Calu3 (cell line): Measurements from ENCODE around the gene PFDN6. TPM values are rescaled to one million over a fixed set of nuclear protein-coding genes. Genes with fewer than 3 reads are reported as not detected.
"Not testable (repeated sequence)": the region's sequence is repeated elsewhere in the genome, so short reads cannot be mapped to it uniquely, and the experiment has no call there.

Experiments
- BruUV-seq: library from RNA; stranded (reverse); fragments of 400-500 nt; replicated peaks from 2 replicates; lab custom pipeline; 2021; lab: Mats Ljungman, UMichigan
- CTCF ChIA-PET: fragments of 300-600 bp; sonication (Branson Sonifier 250); formaldehyde crosslinking; loops from one replicate; lab custom pipeline; 2022; ENCODE audit warnings: antibody characterized with exemption; lab: Charles Lee
- DNase-seq: peaks from one replicate; pipeline ENCODE4 v3.0.0; 2022
- H3K27ac Mint-ChIP-seq: one replicate; pipeline ENCODE4 v1.8.0; 2022; ENCODE audit warnings: mixed read lengths; ENCODE audit not compliant: unreplicated experiment
- H3K27me3 Mint-ChIP-seq: one replicate; pipeline ENCODE4 v1.8.0; 2022; ENCODE audit warnings: mixed read lengths; ENCODE audit not compliant: unreplicated experiment
- H3K36me3 Mint-ChIP-seq: one replicate; pipeline ENCODE4 v1.8.0; 2022; ENCODE audit warnings: mild to moderate bottlenecking, moderate library complexity, mixed read lengths; ENCODE audit not compliant: insufficient read depth, unreplicated experiment
- H3K4me1 Mint-ChIP-seq: one replicate; pipeline ENCODE4 v1.8.0; 2022; ENCODE audit warnings: mild to moderate bottlenecking, low read depth, mixed read lengths; ENCODE audit not compliant: unreplicated experiment
- H3K4me3 Mint-ChIP-seq: one replicate; pipeline ENCODE4 v1.8.0; 2022; ENCODE audit warnings: mild to moderate bottlenecking, low read depth, moderate library complexity, mixed read lengths; ENCODE audit not compliant: unreplicated experiment
- H3K9me3 Mint-ChIP-seq: one replicate; pipeline ENCODE4 v1.8.0; 2022; ENCODE audit warnings: low read depth, mixed read lengths; ENCODE audit not compliant: unreplicated experiment
- CTCF ChIP-seq: fragments of 200-600 bp; IDR thresholded peaks from one replicate; pipeline ENCODE4 v1.8.0; 2022; ENCODE audit warnings: antibody characterized with exemption; ENCODE audit not compliant: unreplicated experiment
- intact Hi-C: fragments of 100-400 bp; cut with micrococcal nuclease; formaldehyde crosslinking; loops from one replicate; pipeline ENCODE4 v1.10.0; 2022; ENCODE audit not compliant: unreplicated experiment
- total RNA-seq: library from RNA; stranded (reverse); gene quantifications from 2 replicates; pipeline ENCODE4 v1.2.3, GENCODE V29; 2022

PFDN6 gene
- total RNA-seq, 1 experiment from 2014 or later, result 141 TPM

GRCh38 chr6:33254591-33254990, 34.8 kb upstream of the PFDN6 start:
- intact Hi-C loops, result no loop called here
- CTCF ChIA-PET, result interaction anchor here (0.6 kb wide), 1 partner anchor 23 kb away, joined by 10 read pairs; no protein-coding TSS in a partner anchor
- no peak overlapping the region for H3K4me3 Mint-ChIP-seq
- DNase-seq, result no peak
- no peak for TF ChIP-seq CTCF
- H3K9me3 Mint-ChIP-seq, result no peaks in the 10 kb centered on the region
- peaks cover 12% of the 10 kb centered on the region for H3K4me1 Mint-ChIP-seq
- no peaks in the 10 kb centered on the region for H3K27me3 Mint-ChIP-seq
- H3K27ac Mint-ChIP-seq, result no peak overlapping the region
- BruUV-seq, result no TSS peak
- peaks cover 48% of the 10 kb centered on the region for H3K36me3 Mint-ChIP-seq

DNA sequence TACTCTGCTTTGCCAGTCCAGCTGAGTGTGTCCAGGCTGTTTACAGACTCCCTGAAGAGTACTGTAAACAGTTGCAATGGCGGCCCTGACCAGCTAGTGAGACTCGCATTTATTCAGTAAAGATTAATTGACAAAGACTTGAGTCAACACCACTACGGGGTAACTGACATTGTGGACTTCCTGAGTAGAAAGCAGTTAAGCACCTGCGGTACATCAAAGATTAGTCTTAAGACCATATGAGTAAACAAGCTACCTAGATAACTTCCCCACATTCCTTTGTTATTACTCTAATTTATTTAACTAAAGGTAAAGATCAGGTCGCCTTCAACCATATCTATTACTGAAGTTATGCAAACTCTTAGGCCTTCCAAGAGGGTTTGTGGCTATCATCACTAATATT, 30.4 kb upstream of the PFDN6 start:
- intact Hi-C loops, result no loop called here
- Mint-ChIP-seq H3K36me3 (peaks cover 40% of the 10 kb centered on the region), H3K27ac (no peak overlapping the region)

DNA sequence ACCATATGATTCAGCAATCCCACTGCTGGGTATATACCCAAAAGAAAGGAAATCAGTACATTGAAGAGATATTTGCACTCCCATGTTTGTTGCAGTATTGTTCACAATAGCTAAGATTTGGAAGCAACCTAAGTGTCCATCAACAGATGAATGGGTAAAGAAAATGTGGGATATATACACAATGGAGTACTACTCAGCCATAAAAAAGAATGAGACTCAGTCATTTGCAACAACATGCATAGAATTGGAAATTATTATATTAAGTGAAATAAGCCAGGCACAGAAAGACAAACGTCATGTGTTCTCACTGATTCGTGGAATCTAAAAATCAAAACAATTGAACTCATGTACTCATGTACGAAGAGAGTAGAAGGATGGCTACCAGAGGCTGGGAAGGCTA, 26.9 kb upstream of the PFDN6 start:
- BruUV-seq, result not testable (repeated sequence)

More for the DNA sequence above, 30.4 kb upstream of the PFDN6 start:
- DNase-seq, result no peak
- peaks cover 10% of the 10 kb centered on the region for H3K4me1 Mint-ChIP-seq
- H3K27me3 Mint-ChIP-seq, result no peaks in the 10 kb centered on the region
- no peak overlapping the region for H3K4me3 Mint-ChIP-seq
- H3K9me3 Mint-ChIP-seq, result no peaks in the 10 kb centered on the region
- BruUV-seq, result no TSS peak
- CTCF ChIA-PET, result no interaction called here
- TF ChIP-seq CTCF, result no peak

GRCh38 chr6:33264015-33264414, 25.4 kb upstream of the PFDN6 start:
- TF ChIP-seq CTCF, result no peak
- Mint-ChIP-seq H3K36me3 (peaks cover 55% of the 10 kb centered on the region), H3K27me3 (no peaks in the 10 kb centered on the region), H3K4me3 (no peak overlapping the region), H3K9me3 (no peaks in the 10 kb centered on the region), H3K27ac (no peak overlapping the region), H3K4me1 (peaks cover 10% of the 10 kb centered on the region)
- intact Hi-C loops, result no loop called here
- CTCF ChIA-PET, result no interaction called here
- no peak for DNase-seq
- no TSS peak for BruUV-seq

More for the DNA sequence above, 26.9 kb upstream of the PFDN6 start:
- intact Hi-C loops, H3K4me3 Mint-ChIP-seq, H3K27me3 Mint-ChIP-seq, H3K9me3 Mint-ChIP-seq, DNase-seq, H3K27ac Mint-ChIP-seq, H3K4me1 Mint-ChIP-seq: not testable (repeated sequence)
- peaks cover 58% of the 10 kb centered on the region for H3K36me3 Mint-ChIP-seq
- CTCF ChIA-PET, result interaction anchor here (1.1 kb wide), 1 partner anchor 14 kb away, joined by 3 read pairs; no protein-coding TSS in a partner anchor

DNA sequence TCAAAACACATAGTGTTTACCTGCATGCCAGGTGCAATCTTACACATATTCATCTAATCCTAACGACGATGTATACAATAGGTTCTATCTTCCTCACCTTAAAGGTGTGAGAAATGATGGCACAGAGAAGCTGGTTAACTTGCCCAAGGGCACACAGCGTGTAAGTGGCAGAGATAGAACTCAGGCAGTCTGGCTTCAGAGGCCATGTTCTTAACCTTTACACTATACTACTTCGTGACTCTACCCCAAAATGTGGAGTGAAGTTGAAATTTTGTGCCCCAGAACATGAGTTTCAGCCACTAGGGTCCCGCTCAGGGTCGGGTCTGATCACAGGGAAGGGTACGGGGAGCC, 18.3 kb upstream of the PFDN6 start:
- H3K27ac Mint-ChIP-seq, result peak overlapping the region; percentile 100
- H3K36me3 Mint-ChIP-seq, result peaks cover 75% of the 10 kb centered on the region
- H3K4me3 Mint-ChIP-seq, result peak overlapping the region; percentile 94
- peaks cover 13% of the 10 kb centered on the region for H3K27me3 Mint-ChIP-seq
- TF ChIP-seq CTCF, result no peak
- no peak for DNase-seq
- H3K4me1 Mint-ChIP-seq, result peaks cover 59% of the 10 kb centered on the region
- H3K9me3 Mint-ChIP-seq, result no peaks in the 10 kb centered on the region
- CTCF ChIA-PET, result interaction anchor here (0.5 to 1.1 kb wide), 3 partner anchors 23 to 72 kb away, joined by 3 to 5 read pairs (median 3); no protein-coding TSS in a partner anchor
- intact Hi-C loops, result no loop called here
- BruUV-seq, result no TSS peak
